Retinal pigment epithelial cell (primary cell): Measurements from ENCODE around the gene NCK2.

Experiments
- DNase-seq: peaks from one replicate; pipeline ENCODE4 v3.0.0-alpha.2; 2010; ENCODE audit warnings: low read depth
- H3K4me3 ChIP-seq: 2 replicates; pipeline ENCODE4 v1.5.1; 2011; ENCODE audit warnings: mild to moderate bottlenecking, low read length, control low read depth, moderate library complexity
- CTCF ChIP-seq: conservative IDR thresholded peaks from 2 replicates; pipeline ENCODE4 v1.5.1; 2011; ENCODE audit warnings: low read depth, low read length, control low read depth, inconsistent platforms

NCK2 gene

GRCh38 chr2:105748566-105748965, 3.9 kb downstream of the NCK2 start:
- TF ChIP-seq CTCF = no peak
- no peak overlapping the region for H3K4me3 ChIP-seq
- DNase-seq = no peak

- TF ChIP-seq CTCF = no peak
- DNase-seq = peak; percentile 69
- H3K4me3 ChIP-seq = no peak overlapping the region
Observed at GRCh38 chr2:105749583-105750400, 5.1 kb downstream of the NCK2 start.

- TF ChIP-seq CTCF = no peak
- no peak for DNase-seq
- H3K4me3 ChIP-seq = no peak overlapping the region
Observed at GRCh38 chr2:105750735-105751134, 6.0 kb downstream of the NCK2 start.

GRCh38 chr2:105751272-105751671, 6.6 kb downstream of the NCK2 start:
- no peak for DNase-seq
- TF ChIP-seq CTCF = no peak
- no peak overlapping the region for H3K4me3 ChIP-seq

GRCh38 chr2:105752691-105753358, 8.1 kb downstream of the NCK2 start:
- no peak for TF ChIP-seq CTCF
- no peak overlapping the region for H3K4me3 ChIP-seq
- no peak for DNase-seq

GRCh38 chr2:105753380-105753779, 8.7 kb downstream of the NCK2 start:
- H3K4me3 ChIP-seq = no peak overlapping the region
- no peak for DNase-seq
- TF ChIP-seq CTCF = no peak

GRCh38 chr2:105754011-105754410, 9.3 kb downstream of the NCK2 start:
- no peak for TF ChIP-seq CTCF
- no peak for DNase-seq
- no peak overlapping the region for H3K4me3 ChIP-seq
